ENCODE data around the gene GPBAR1. TPM values are rescaled to one million over a fixed set of nuclear protein-coding genes. Genes with fewer than 3 reads are reported as not detected.

The GPBAR1 gene
- total RNA-seq, 1 experiment from 2014 or later: 0.16 TPM

GRCh38 chr2:218219934-218220333 lies 40.9 kb upstream of the GPBAR1 start:
- intact Hi-C loops (cut with micrococcal nuclease): no loop called here
- Mint-ChIP-seq H3K4me3 (ENCODE audit: unreplicated experiment) (peak overlapping the region; percentile 95), H3K36me3 (ENCODE audit: insufficient read depth, unreplicated experiment) (peaks cover 47% of the 10 kb centered on the region)

GRCh38 chr2:218221000-218221399 lies 39.8 kb upstream of the GPBAR1 start:
- no peaks in the 10 kb centered on the region for H3K27me3 Mint-ChIP-seq (ENCODE audit: insufficient read depth, unreplicated experiment)
- CTCF ChIA-PET: interaction anchor here (0.6 to 3.0 kb wide), 3 partner anchors 8 to 487 kb away, joined by 3 to 15 read pairs (median 4); no protein-coding TSS in a partner anchor
- peak overlapping the region; percentile 99 for H3K27ac Mint-ChIP-seq (ENCODE audit: low read depth, unreplicated experiment)
- TF ChIP-seq CTCF (IDR thresholded peaks at IDR 0.05; ENCODE audit: unreplicated experiment): no peak
- H3K36me3 Mint-ChIP-seq (ENCODE audit: insufficient read depth, unreplicated experiment): peaks cover 57% of the 10 kb centered on the region
- no peak for DNase-seq (ENCODE audit: unreplicated experiment)
- POLR2A ChIA-PET: interaction anchor here (0.9 to 7.8 kb wide), 5 partner anchors 8 to 65 kb away, joined by 3 to 171 read pairs (median 11); partner anchors contain the start of genes AAMP and PNKD
- H3K4me3 Mint-ChIP-seq (ENCODE audit: unreplicated experiment): peak overlapping the region; percentile 37
- no TSS peak for BruUV-seq (replicated peaks)
- H3K4me1 Mint-ChIP-seq (ENCODE audit: insufficient read depth, unreplicated experiment): peaks cover 64% of the 10 kb centered on the region
- intact Hi-C loops (cut with micrococcal nuclease): no loop called here
- no peaks in the 10 kb centered on the region for H3K9me3 Mint-ChIP-seq (ENCODE audit: unreplicated experiment)

More at GRCh38 chr2:218219934-218220333, 40.9 kb upstream of the GPBAR1 start:
- no peak for TF ChIP-seq CTCF (IDR thresholded peaks at IDR 0.05; ENCODE audit: unreplicated experiment)
- Mint-ChIP-seq H3K9me3 (ENCODE audit: unreplicated experiment) (no peaks in the 10 kb centered on the region), H3K27ac (ENCODE audit: low read depth, unreplicated experiment) (peak overlapping the region; percentile 99), H3K27me3 (ENCODE audit: insufficient read depth, unreplicated experiment) (no peaks in the 10 kb centered on the region), H3K4me1 (ENCODE audit: insufficient read depth, unreplicated experiment) (peaks cover 60% of the 10 kb centered on the region)
- BruUV-seq (replicated peaks): no TSS peak
- ChIA-PET CTCF (interaction anchor here (0.7 to 3.0 kb wide), 4 partner anchors 9 to 66 kb away, joined by 3 to 15 read pairs (median 4); no protein-coding TSS in a partner anchor), POLR2A (interaction anchor here (0.8 to 7.8 kb wide), 18 partner anchors 9 to 388 kb away, joined by 3 to 171 read pairs (median 6); partner anchors contain the start of genes AAMP, PLCD4, PNKD and TMBIM1)
- peak; percentile 11 for DNase-seq (ENCODE audit: unreplicated experiment)

- no TSS peak for BruUV-seq (replicated peaks)
- Mint-ChIP-seq H3K27me3 (ENCODE audit: insufficient read depth, unreplicated experiment) (no peaks in the 10 kb centered on the region), H3K9me3 (ENCODE audit: unreplicated experiment) (no peaks in the 10 kb centered on the region), H3K4me3 (ENCODE audit: unreplicated experiment) (no peak overlapping the region), H3K4me1 (ENCODE audit: insufficient read depth, unreplicated experiment) (peaks cover 57% of the 10 kb centered on the region), H3K36me3 (ENCODE audit: insufficient read depth, unreplicated experiment) (peaks cover 70% of the 10 kb centered on the region), H3K27ac (ENCODE audit: low read depth, unreplicated experiment) (peak overlapping the region; percentile 19)
- no peak for TF ChIP-seq CTCF (IDR thresholded peaks at IDR 0.05; ENCODE audit: unreplicated experiment)
- ChIA-PET CTCF (interaction anchor here (0.7 kb wide), 1 partner anchor 1805 kb away, joined by 3 read pairs; no protein-coding TSS in a partner anchor), POLR2A (no interaction called here)
- DNase-seq (ENCODE audit: unreplicated experiment): peak; percentile 48
- intact Hi-C loops (cut with micrococcal nuclease): no loop called here
Measured at GRCh38 chr2:218223046-218223445, 37.8 kb upstream of the GPBAR1 start.

- no peak for DNase-seq (ENCODE audit: unreplicated experiment)
Measured at GRCh38 chr2:218224186-218224585, 36.6 kb upstream of the GPBAR1 start.

More at GRCh38 chr2:218224186-218224585, 36.6 kb upstream of the GPBAR1 start:
- intact Hi-C loops (cut with micrococcal nuclease): no loop called here
- peaks cover 52% of the 10 kb centered on the region for H3K4me1 Mint-ChIP-seq (ENCODE audit: insufficient read depth, unreplicated experiment)
- no peak overlapping the region for H3K4me3 Mint-ChIP-seq (ENCODE audit: unreplicated experiment)
- H3K36me3 Mint-ChIP-seq (ENCODE audit: insufficient read depth, unreplicated experiment): peaks cover 82% of the 10 kb centered on the region
- no peak for TF ChIP-seq CTCF (IDR thresholded peaks at IDR 0.05; ENCODE audit: unreplicated experiment)
- ChIA-PET POLR2A (interaction anchor here (2.2 kb wide), 1 partner anchor 46 kb away, joined by 6 read pairs; the partner anchor contains the start of genes AAMP and PNKD), CTCF (no interaction called here)
- BruUV-seq (replicated peaks): no TSS peak
- no peaks in the 10 kb centered on the region for H3K9me3 Mint-ChIP-seq (ENCODE audit: unreplicated experiment)
- H3K27ac Mint-ChIP-seq (ENCODE audit: low read depth, unreplicated experiment): no peak overlapping the region
- H3K27me3 Mint-ChIP-seq (ENCODE audit: insufficient read depth, unreplicated experiment): no peaks in the 10 kb centered on the region

All from MCF 10A (cell line).